ENCODE measurements around the gene COL23A1. TPM values are rescaled to one million over a fixed set of nuclear protein-coding genes. Genes with fewer than 3 reads are reported as not detected.

Gene COL23A1
- total RNA-seq, 4 donors from 2014 or later = 7.9 to 20.4 (median 12.0) TPM

- Histone ChIP-seq H3K4me3 (no peak overlapping the region), H3K27me3 (no peaks in the 10 kb centered on the region), H3K4me1 (no peaks in the 10 kb centered on the region), H3K27ac (no peak overlapping the region), H3K36me3 (no peaks in the 10 kb centered on the region), H3K9me3 (peaks cover 0 to 27% (median 0%) of the 10 kb centered on the region in 4 donors)
- TF ChIP-seq, protein P1, sequence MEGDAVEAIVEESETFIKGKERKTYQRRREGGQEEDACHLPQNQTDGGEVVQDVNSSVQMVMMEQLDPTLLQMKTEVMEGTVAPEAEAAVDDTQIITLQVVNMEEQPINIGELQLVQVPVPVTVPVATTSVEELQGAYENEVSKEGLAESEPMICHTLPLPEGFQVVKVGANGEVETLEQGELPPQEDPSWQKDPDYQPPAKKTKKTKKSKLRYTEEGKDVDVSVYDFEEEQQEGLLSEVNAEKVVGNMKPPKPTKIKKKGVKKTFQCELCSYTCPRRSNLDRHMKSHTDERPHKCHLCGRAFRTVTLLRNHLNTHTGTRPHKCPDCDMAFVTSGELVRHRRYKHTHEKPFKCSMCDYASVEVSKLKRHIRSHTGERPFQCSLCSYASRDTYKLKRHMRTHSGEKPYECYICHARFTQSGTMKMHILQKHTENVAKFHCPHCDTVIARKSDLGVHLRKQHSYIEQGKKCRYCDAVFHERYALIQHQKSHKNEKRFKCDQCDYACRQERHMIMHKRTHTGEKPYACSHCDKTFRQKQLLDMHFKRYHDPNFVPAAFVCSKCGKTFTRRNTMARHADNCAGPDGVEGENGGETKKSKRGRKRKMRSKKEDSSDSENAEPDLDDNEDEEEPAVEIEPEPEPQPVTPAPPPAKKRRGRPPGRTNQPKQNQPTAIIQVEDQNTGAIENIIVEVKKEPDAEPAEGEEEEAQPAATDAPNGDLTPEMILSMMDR (IDR thresholded peaks at IDR 0.05) = no peak
- no peak for TF ChIP-seq EP300 (IDR thresholded peaks at IDR 0.05)
- no peak for TF ChIP-seq POLR2A (IDR thresholded peaks at IDR 0.05)
- 71 to 90% methylated on average over 2 of the region's 2 CpGs for WGBS, 2 donors
- no peak for DNase-seq (ENCODE audit: low spot score in 2 of 2)
Measured at GRCh38 chr5:178407646-178408045, 182.5 kb downstream of the COL23A1 start.

- H3K36me3 ChIP-seq = no peaks in the 10 kb centered on the region
- no peak for DNase-seq (ENCODE audit: low spot score in 2 of 2)
- H3K4me3 ChIP-seq = no peak overlapping the region
- WGBS, 2 donors = 79 to 88% methylated on average over 8 of the region's 8 CpGs
- no peak for TF ChIP-seq EP300 (IDR thresholded peaks at IDR 0.05)
- no peak for TF ChIP-seq POLR2A (IDR thresholded peaks at IDR 0.05)
- TF ChIP-seq, protein P1 (IDR thresholded peaks at IDR 0.05) = no peak
- H3K4me1 ChIP-seq = no peaks in the 10 kb centered on the region
- H3K27me3 ChIP-seq = no peaks in the 10 kb centered on the region
- H3K27ac ChIP-seq = no peak overlapping the region
- peaks cover 0 to 22% (median 0%) of the 10 kb centered on the region in 4 donors for H3K9me3 ChIP-seq
Measured at GRCh38 chr5:178404987-178405386, 185.2 kb downstream of the COL23A1 start.

DNA sequence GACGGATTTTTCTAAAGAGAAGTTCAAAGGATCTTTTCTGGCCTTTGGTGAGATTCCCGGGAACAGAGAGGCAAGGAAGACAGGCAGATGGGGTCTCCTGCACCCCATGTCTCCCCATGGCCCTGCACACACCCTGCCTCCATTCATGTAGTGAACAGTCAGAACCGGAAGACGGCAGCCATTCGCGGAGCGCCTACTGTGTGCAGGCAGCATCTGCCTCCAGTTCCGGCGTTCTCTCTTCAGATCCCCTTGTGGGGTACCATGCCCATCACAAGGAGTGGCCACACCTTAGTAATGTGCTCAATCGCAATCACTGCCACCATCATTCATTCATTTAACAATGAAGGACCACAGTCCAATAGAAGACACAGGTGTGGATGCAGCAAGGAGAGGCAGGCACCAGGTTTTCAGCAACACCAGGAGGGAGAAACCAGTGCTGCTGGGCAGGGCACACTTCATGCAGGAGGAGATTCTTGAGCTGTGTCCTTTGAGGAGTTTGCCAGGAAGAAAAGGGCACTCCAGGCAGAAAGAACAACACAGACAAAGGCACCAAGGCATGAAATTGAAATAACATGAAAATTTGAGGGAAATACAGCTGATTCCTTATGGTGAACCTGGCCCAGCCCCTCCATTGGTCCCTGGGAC, 186.1 kb downstream of the COL23A1 start:
- no peaks in the 10 kb centered on the region for H3K36me3 ChIP-seq
- H3K4me1 ChIP-seq = no peaks in the 10 kb centered on the region
- peaks cover 0 to 22% (median 0%) of the 10 kb centered on the region in 4 donors for H3K9me3 ChIP-seq
- no peak overlapping the region for H3K27ac ChIP-seq
- DNase-seq (ENCODE audit: low spot score in 2 of 2) = no peak
- WGBS, 2 donors = 85 to 98% methylated on average over 10 of the region's 10 CpGs
- TF ChIP-seq POLR2A (IDR thresholded peaks at IDR 0.05) (no peak), EP300 (IDR thresholded peaks at IDR 0.05) (no peak)
- TF ChIP-seq, protein P1 (IDR thresholded peaks at IDR 0.05) = no peak
- no peak overlapping the region for H3K4me3 ChIP-seq
- H3K27me3 ChIP-seq = no peaks in the 10 kb centered on the region

GRCh38 chr5:178403351-178403750, 186.8 kb downstream of the COL23A1 start:
- no peaks in the 10 kb centered on the region for H3K36me3 ChIP-seq
- TF ChIP-seq EP300 (IDR thresholded peaks at IDR 0.05) = no peak
- no peak for DNase-seq (ENCODE audit: low spot score in 2 of 2)
- peaks cover 0 to 21% (median 0%) of the 10 kb centered on the region in 4 donors for H3K9me3 ChIP-seq
- no peaks in the 10 kb centered on the region for H3K27me3 ChIP-seq
- H3K4me3 ChIP-seq = no peak overlapping the region
- WGBS, 2 donors = 94 to 95% methylated on average over 8 of the region's 8 CpGs
- H3K27ac ChIP-seq = no peak overlapping the region
- no peaks in the 10 kb centered on the region for H3K4me1 ChIP-seq

DNA sequence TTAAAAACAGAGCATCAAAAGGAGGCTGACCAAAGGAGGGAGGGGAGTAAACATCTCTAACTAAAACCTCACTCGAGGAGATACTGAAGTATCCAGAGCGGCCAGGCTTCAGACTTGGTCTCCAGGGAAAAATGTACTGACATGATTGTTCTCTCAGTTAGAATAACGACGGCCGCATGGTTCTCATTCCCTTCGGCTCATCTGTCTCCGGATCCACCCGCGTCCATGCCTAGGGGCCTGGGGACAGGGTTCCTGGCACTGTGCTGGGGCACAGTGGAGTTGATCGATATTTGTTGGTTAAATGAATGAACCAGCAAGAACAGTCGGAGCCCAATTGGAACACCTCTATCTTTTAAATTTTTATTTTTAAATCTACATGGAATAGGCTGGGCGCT, 190.5 kb downstream of the COL23A1 start:
- Histone ChIP-seq H3K4me3 (no peak overlapping the region), H3K27me3 (no peaks in the 10 kb centered on the region), H3K9me3 (no peaks in the 10 kb centered on the region), H3K36me3 (no peaks in the 10 kb centered on the region), H3K27ac (no peak overlapping the region), H3K4me1 (no peaks in the 10 kb centered on the region)
- WGBS, 2 donors = 65 to 71% methylated on average over 12 of the region's 12 CpGs
- TF ChIP-seq, protein P1 (IDR thresholded peaks at IDR 0.05) = no peak
- no peak for TF ChIP-seq EP300 (IDR thresholded peaks at IDR 0.05)
- TF ChIP-seq POLR2A (IDR thresholded peaks at IDR 0.05) = no peak
- no peak for DNase-seq (ENCODE audit: low spot score in 2 of 2)

Data from tibial nerve (tissue), 4 donors.